Ectodermal cell (in vitro differentiated cells): ENCODE measurements around the gene SIK2.

Experiments
- H3K27ac ChIP-seq: 2 replicates; pipeline ENCODE4 v1.7.0; 2013; ENCODE audit warnings: mild to moderate bottlenecking, low read depth, low read length; ENCODE audit not compliant: insufficient read depth, poor library complexity, severe bottlenecking
- H3K27me3 ChIP-seq: 2 replicates; pipeline ENCODE4 v1.7.0; 2013; ENCODE audit warnings: mild to moderate bottlenecking, low read length; ENCODE audit not compliant: insufficient read depth, control insufficient read depth, poor library complexity, severe bottlenecking
- H3K36me3 ChIP-seq: one replicate; pipeline ENCODE4 v1.7.0; 2013; ENCODE audit warnings: low read length; ENCODE audit not compliant: control insufficient read depth, insufficient read depth
- H3K4me1 ChIP-seq: one replicate; pipeline ENCODE4 v1.7.0; 2013; ENCODE audit warnings: low read length; ENCODE audit not compliant: control insufficient read depth, insufficient read depth
- H3K4me3 ChIP-seq: 2 replicates; pipeline ENCODE4 v1.7.0; 2013; ENCODE audit warnings: low read depth, low read length, control low read depth; ENCODE audit not compliant: insufficient read depth
- H3K9me3 ChIP-seq: 2 replicates; pipeline ENCODE4 v1.7.0; 2013; ENCODE audit warnings: mild to moderate bottlenecking, low read length, moderate library complexity; ENCODE audit not compliant: control insufficient read depth
- whole genome bisulfite sequencing, 2 experiments: methylation state at CpG; one replicate each; pipeline ENCODE4 v1.1.7; 2013; ENCODE audit warnings: missing lambda C conversion rate in 2 of 2; 5-methylcytosine and 5-hydroxymethylcytosine counted together

Gene SIK2

DNA sequence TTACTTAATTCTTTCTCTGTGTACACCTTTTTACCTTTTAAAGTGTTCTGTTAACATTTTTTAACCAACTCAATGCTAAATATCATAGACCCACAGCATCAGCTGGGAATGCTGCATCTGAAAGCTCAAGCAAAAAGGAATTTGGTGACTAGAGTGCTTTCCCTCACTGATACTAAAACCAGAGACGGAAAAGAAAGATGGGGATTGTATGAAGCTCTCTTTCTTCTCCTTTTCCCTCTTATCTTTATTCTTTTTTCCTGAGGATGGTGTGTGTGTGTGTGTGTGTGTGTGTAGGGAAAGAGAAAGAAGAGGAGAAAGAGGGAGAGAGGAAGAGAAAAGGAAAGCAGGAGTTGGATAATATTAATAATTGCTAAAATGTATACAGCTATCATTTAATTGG, 4.1 kb upstream of the SIK2 start:
- H3K27ac ChIP-seq, result no peak overlapping the region
- H3K4me1 ChIP-seq, result peaks cover 7% of the 10 kb centered on the region
- H3K27me3 ChIP-seq, result peaks cover 9% of the 10 kb centered on the region
- no peak overlapping the region for H3K4me3 ChIP-seq
- no CpG with 5 or more reads among the region's 1 CpG for WGBS, 2 experiments
- H3K9me3 ChIP-seq, result no peaks in the 10 kb centered on the region
- no peaks in the 10 kb centered on the region for H3K36me3 ChIP-seq

DNA sequence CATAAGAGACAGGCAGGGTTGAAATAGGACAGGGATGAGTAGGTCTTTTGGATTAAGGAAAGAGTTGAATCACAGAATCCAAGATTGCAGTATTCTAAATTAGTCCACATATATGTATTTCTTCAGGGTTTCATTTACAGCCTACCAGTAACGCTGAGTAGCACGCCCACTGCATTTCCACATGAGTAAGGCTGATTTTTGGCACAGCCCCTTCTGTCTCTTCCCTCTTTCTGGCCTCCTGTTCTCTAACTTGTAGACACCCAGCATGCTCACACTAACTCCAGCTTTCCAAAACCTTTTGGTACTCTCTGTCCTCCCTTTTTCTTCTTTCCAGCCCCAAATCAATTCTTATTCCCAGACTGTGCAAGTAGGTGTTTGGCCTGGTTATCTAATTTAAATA, 3.7 kb upstream of the SIK2 start:
- Histone ChIP-seq H3K4me1 (peaks cover 7% of the 10 kb centered on the region), H3K27ac (no peak overlapping the region), H3K27me3 (peaks cover 10% of the 10 kb centered on the region), H3K36me3 (no peaks in the 10 kb centered on the region), H3K4me3 (no peak overlapping the region), H3K9me3 (no peaks in the 10 kb centered on the region)
- WGBS, 2 experiments, result 84 to 89% methylated on average over 2 of the region's 2 CpGs

DNA sequence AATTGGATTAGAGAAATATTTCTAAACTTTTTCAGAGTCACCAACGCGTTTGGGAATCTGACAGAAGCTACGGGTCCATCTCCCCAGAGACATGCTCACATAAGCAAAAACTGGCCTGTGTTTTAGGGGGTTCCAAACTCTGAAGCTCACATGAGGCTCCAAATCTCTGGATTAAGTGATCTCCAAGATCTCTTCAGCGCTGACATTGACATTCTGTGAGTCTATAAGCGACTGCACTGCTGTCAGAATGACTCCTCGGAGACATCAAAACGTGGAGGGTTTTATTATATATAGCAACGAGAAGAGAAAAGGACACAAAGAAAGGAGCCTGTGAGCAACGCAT, 642 bp upstream of the SIK2 start:
- 34 to 37% methylated on average over 9 of the region's 9 CpGs for WGBS, 2 experiments
- H3K4me3 ChIP-seq, result peak overlapping the region; percentile 21
- H3K9me3 ChIP-seq, result no peaks in the 10 kb centered on the region
- no peaks in the 10 kb centered on the region for H3K36me3 ChIP-seq
- H3K27me3 ChIP-seq, result peaks cover 17% of the 10 kb centered on the region
- H3K27ac ChIP-seq, result no peak overlapping the region
- peaks cover 7% of the 10 kb centered on the region for H3K4me1 ChIP-seq

DNA sequence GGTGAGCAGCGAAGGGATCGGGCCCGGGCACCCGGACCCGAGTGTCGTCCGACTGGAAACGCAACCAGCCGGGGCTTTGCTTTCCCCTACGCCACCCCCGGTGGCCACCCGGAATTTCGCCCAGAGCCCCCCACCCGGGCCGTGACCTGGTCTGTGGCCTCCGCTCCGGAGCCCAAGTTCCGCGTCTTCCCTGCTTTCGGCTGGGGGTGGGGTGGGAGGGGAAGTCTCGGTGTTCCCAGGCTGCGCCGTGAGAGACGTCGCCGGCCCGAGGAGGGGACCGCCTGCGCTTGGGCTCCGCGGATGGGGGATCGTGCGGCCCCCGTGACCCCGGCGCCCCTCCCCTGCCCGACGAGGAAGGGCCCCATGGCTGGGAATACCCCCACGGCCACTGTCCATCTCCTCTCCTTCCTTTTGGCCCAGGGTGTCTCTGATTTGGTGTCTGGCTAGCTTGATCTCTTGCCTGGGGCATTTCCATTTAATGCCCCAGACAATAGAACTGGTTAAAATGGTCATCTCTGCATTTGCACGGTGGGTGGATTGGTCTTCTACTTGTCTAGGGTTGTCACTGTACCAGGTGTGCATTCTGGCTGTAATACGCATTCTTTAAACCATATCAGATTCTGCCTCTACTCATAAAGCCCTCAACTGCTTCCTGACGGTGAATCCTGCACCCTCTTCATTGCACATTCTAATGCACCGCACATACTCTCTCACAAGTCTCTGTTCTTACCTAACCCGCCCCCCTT, 789 bp downstream of the SIK2 start:
- H3K27me3 ChIP-seq, result peaks cover 17% of the 10 kb centered on the region
- peaks cover 7% of the 10 kb centered on the region for H3K4me1 ChIP-seq
- H3K36me3 ChIP-seq, result no peaks in the 10 kb centered on the region
- H3K9me3 ChIP-seq, result no peaks in the 10 kb centered on the region
- 1 to 2% methylated on average over 44 of the region's 44 CpGs for WGBS, 2 experiments
- H3K27ac ChIP-seq, result peak overlapping the region; percentile 38
- H3K4me3 ChIP-seq, result peak overlapping the region; percentile 85

DNA sequence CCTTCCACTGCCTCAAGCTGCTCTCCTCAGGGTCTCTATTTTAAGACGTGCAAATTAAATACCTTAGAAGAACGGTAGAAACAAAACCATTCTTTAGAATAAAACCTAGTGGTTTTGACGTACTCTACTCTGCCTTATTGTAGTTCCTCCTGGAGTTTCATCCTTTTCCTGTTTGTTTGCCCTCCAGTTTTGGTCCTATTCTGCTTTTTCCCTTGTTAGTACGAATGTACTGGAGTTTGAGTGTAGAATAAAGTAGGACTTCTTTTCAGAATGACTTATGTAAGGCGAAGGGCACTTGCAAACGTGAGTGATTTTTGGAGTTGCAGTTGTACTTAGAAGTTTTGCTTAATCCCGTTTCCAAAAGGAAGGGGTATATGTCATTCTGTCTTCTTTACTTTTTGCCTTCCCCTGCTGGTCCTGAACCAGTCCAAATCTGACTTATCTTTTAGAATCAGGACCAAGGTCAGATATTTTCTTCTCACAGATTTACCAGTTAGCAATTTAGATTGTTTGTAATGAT, 1.4 kb downstream of the SIK2 start:
- Histone ChIP-seq H3K27ac (no peak overlapping the region), H3K9me3 (no peaks in the 10 kb centered on the region), H3K36me3 (no peaks in the 10 kb centered on the region), H3K27me3 (peaks cover 17% of the 10 kb centered on the region), H3K4me3 (peak overlapping the region; percentile 85), H3K4me1 (peaks cover 7% of the 10 kb centered on the region)
- 32 to 33% methylated on average over 7 of the region's 7 CpGs for WGBS, 2 experiments

GRCh38 chr11:111604392-111605009, 2.3 kb downstream of the SIK2 start:
- Histone ChIP-seq H3K4me1 (peaks cover 7% of the 10 kb centered on the region), H3K9me3 (no peaks in the 10 kb centered on the region), H3K27ac (no peak overlapping the region), H3K4me3 (peak overlapping the region; percentile 9), H3K36me3 (no peaks in the 10 kb centered on the region), H3K27me3 (peaks cover 17% of the 10 kb centered on the region)
- WGBS, 2 experiments, result 28 to 32% methylated on average over 9 of the region's 9 CpGs

- Histone ChIP-seq H3K27ac (no peak overlapping the region), H3K27me3 (peaks cover 17% of the 10 kb centered on the region), H3K9me3 (no peaks in the 10 kb centered on the region), H3K36me3 (no peaks in the 10 kb centered on the region), H3K4me1 (peaks cover 7% of the 10 kb centered on the region), H3K4me3 (no peak overlapping the region)
- 94% methylated on average over 2 of the region's 4 CpGs for WGBS, 2 experiments
Observed at GRCh38 chr11:111605681-111606080, 3.4 kb downstream of the SIK2 start.

DNA sequence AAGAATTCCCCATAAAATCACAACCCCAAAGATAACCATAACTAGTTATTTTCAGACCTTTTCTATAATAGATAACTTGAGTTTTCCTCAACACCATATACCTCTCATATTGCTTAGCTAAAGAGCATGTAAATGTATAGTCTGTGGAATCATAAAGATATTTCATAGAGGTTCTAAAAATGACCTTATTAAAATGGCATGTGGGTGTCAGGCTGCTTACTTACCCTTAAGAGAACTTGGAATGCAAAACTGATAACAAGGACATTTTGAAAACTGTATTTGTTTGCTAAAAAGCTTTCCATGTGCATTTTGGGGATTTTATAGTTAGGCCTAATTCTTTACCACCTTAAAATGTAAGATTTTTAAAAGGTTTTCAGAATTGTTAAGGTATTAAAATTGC, 4.7 kb downstream of the SIK2 start:
- no peaks in the 10 kb centered on the region for H3K36me3 ChIP-seq
- no peak overlapping the region for H3K27ac ChIP-seq
- no peaks in the 10 kb centered on the region for H3K4me1 ChIP-seq
- H3K27me3 ChIP-seq, result peaks cover 8% of the 10 kb centered on the region
- no peaks in the 10 kb centered on the region for H3K9me3 ChIP-seq
- H3K4me3 ChIP-seq, result no peak overlapping the region

GRCh38 chr11:111607751-111608150, 5.5 kb downstream of the SIK2 start:
- no peak overlapping the region for H3K4me3 ChIP-seq
- H3K9me3 ChIP-seq, result no peaks in the 10 kb centered on the region
- no peaks in the 10 kb centered on the region for H3K36me3 ChIP-seq
- H3K27ac ChIP-seq, result no peak overlapping the region
- peaks cover 8% of the 10 kb centered on the region for H3K27me3 ChIP-seq
- 89 to 93% methylated on average over 2 to 3 of the region's 3 CpGs for WGBS, 2 experiments
- H3K4me1 ChIP-seq, result no peaks in the 10 kb centered on the region

DNA sequence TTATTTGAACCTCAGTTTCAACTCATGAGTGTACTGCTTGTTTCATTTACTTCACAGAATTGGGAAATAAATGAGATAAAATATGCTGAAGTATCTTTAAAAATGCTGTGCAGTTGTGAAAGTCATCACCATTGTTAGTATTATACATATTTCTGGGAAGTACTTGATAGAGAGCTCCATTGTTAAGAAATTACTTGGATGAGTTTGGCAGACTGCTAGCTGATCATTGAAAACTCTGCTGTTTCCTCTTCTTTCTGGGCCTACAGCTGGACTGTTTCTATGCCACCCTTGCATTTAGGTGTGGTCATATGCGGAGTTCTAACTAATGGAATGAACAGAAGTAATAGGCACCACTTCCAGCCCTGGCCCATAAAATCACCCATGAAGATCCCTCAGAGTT, 10.0 kb downstream of the SIK2 start:
- Histone ChIP-seq H3K27me3 (no peaks in the 10 kb centered on the region), H3K36me3 (peaks cover 5% of the 10 kb centered on the region), H3K9me3 (no peaks in the 10 kb centered on the region), H3K4me3 (no peak overlapping the region), H3K27ac (no peak overlapping the region), H3K4me1 (no peaks in the 10 kb centered on the region)
- 100% methylated on average over 1 of the region's 1 CpG for WGBS, 2 experiments
